Right hindlimb (tissue), 1 donor: Measurements from ENCODE around the gene CMTM1.
"Not testable (repeated sequence)": the region's sequence is repeated elsewhere in the genome, so short reads cannot be mapped to it uniquely, and the experiment has no call there.

Source experiments
- DNase-seq: peaks from one replicate; pipeline ENCODE4 v3.0.0-alpha.2; 2018

CMTM1 gene

GRCh38 chr16:66563574-66564334 lies 2.5 kb upstream of the CMTM1 start:
- no peak for DNase-seq

GRCh38 chr16:66567270-66567669 lies 1.0 kb downstream of the CMTM1 start:
- DNase-seq = not testable (repeated sequence)

GRCh38 chr16:66568355-66568754 lies 2.1 kb downstream of the CMTM1 start:
- no peak for DNase-seq

- no peak for DNase-seq
These were observed 2.9 kb downstream of the CMTM1 start for GRCh38 chr16:66569131-66569530.

DNA sequence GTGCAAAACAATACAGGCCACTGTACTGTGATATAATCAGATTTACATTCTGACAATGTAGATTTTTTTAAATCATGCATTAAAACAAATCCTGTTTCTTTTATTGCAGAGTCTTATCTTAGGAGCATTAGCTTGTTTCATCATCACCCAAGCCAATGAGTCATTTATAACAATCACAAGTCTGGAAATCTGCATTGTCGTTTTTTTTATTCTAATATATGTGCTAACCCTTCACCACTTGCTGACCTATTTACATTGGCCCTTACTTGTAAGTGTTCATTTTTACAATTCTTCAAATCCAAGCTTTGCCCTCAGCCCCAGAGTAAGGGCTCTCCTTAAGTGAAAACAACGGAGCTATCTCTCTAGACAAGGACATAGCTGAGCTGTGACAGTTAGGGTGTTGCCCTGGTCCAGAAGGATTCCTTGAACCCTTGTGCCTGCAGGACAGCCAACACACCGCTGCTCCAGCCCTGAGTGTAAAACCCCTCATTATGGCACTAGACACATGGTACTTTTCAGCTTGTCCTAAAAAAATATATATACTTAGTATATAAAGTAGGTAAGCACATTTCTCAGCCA lies 3.7 kb downstream of the CMTM1 start:
- DNase-seq = no peak

DNA sequence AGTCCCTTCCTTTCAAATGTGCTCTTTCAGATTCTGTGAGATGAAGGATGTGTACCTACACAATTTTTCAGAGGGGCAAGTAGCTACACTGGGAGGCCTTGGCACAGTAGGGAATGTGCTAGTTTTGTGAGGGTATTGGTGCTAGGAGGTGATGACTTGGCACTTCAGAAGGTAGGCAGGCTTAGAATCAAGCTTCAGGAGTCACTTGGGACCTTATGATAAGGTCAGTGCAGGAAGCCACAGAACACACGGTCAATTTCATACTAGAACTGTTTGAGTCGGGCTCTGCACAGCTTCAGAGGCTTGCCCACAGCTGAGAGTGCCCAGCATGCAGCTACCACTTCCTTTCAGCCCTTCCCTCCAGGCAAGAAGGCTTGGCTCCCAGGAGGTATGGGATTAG lies 6.1 kb downstream of the CMTM1 start:
- DNase-seq = no peak

DNA sequence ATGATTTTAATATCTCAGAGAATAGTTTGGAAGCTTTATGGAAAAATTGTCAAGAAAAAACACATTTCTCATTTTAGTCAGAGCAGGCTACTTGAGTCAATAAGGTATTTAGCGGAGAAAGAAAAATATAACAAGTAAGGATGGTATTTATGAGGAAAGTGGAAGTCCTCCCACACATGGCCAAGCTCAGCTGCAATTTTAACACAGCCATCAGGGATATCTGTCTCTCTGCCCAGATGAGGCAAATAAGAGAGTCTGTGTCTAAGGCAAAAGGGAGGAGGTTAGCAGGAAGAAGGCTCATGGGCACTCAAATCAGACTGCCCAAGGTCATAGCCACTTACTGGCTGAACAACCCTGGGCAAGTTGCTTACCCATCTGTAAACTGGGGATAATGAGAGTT lies 7.8 kb downstream of the CMTM1 start:
- DNase-seq = no peak

DNA sequence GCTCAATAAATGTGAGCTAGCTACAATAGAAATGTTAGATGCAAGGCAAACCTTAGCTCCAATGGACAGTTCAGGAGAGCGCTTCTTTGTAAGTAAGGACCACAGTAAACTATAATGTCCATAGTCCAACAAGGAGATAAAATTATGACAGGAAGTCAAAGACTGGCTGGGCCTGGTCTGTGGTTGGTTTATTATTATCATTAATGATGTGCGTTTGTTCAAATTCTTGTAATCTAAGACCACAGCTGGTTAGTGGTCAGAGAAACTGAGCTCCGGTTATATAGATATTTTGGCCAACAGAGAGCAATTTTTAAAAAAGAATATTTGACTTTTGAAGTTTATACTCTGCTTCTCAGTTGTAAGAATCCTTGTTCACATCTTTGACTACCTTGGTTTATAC lies 8.3 kb downstream of the CMTM1 start:
- no peak for DNase-seq

DNA sequence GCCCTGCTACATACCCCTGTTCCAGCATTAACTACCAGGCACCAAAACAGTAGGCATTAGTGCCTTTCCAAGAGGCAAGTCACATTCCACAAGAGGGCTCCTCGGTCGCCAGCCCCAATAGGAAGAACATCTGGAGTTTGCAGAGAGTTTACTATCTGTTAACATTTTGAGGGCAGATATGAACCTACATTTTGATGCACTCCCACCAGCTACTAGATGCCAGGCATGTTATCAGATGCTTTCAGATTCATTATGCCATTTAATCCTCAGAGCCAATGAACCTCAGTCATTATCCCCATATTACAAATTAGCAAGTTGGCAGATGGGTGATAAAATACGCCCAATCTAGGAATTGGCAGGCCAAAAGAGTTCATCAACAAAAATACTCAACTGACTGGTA lies 8.8 kb downstream of the CMTM1 start:
- no peak for DNase-seq

DNA sequence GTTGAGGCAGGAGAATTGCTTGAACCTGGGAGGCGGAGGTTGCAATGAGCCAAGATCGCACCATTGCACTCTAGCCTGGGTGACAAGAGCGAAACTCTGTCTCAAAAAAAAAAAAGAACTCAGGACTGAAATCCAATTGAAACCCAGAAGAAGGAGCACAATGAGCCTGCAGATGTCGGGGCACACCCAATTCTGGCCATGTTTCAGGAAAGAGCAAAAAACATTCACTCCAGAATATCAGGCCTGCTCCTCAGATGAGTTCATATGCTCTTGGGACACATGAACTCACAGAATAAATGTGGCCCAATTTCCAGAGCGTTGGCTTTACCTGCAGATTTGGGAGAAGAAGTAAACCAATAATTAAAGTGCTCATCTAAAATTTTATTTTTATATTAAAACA lies 10.1 kb downstream of the CMTM1 start:
- DNase-seq = no peak

DNA sequence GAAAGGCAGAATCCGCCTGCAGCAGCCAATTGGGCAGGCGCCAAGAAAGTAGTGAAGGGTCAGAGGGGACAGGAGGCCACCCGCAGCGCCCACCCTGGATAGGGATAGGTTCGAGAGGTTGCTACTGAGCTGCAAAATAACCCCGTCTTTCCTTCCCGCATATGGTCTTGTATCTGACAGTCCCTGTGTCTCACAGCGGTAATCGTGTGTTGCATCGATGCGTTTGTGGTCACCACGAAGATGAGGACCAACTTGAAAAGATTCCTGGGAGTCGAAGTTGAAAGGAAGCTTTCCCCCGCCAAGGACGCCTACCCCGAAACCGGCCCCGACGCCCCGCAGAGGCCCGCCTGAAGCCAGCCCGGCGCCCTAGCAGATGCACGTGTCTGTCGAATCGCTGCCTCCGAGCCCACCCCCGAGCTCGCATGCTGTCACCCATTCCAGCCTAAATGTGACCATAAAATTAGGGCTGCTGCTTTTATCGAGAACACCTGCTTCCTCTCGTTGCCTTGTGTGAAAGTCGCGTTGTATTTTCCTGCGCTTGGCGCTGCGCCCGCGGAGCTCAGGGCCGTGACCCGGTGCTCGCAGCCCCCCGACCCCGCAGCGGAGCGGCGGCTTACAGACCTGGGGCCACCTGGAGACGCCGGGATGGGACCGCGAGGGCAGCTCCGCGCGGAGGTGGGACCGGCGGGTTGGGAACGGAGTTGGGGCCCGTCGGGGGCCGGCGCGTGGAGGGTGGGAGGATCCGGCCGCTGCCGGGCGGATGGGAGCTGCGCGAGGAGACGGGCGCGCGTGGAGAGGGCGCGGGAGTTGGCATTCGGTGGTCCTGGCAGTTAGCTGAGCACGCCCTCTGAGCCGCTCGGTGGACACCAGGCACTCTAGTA lies 12.7 kb downstream of the CMTM1 start, which contains the start of gene CMTM2:
CMTM2 (plus strand) TSS at position 813 of the 881 bp plus-strand sequence. CDS start 145 bp downstream, outside the sequence.
- DNase-seq = peak; percentile 64

DNA sequence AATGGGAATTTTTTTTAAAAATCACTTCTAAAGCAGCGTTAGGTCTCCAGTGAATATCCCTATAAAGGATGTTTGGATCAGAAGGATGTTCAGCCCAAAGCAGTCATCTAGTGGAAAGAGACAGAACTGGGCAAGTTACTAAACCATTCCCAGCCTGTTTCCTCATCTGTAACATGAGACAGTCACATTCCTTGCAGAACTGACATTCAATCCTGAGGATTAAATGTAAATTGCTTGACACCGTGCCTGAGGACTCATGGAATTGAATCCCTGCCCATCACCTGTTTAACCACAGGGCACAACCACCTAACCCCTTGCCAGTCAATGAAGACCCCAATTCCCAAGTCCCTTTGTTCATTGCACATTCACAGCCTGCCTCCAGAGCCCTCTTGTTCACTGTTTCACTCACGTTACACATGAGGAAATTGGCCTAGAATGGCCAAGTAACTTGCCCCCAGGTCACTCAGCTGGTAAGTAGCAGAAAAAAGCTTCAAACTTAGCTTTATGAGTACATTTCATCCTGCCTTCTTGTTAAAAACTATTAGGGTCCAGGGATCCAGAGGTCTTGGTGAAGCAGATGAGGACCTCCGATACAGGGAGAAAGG lies 14.5 kb downstream of the CMTM1 start:
- DNase-seq = peak; percentile 45

DNA sequence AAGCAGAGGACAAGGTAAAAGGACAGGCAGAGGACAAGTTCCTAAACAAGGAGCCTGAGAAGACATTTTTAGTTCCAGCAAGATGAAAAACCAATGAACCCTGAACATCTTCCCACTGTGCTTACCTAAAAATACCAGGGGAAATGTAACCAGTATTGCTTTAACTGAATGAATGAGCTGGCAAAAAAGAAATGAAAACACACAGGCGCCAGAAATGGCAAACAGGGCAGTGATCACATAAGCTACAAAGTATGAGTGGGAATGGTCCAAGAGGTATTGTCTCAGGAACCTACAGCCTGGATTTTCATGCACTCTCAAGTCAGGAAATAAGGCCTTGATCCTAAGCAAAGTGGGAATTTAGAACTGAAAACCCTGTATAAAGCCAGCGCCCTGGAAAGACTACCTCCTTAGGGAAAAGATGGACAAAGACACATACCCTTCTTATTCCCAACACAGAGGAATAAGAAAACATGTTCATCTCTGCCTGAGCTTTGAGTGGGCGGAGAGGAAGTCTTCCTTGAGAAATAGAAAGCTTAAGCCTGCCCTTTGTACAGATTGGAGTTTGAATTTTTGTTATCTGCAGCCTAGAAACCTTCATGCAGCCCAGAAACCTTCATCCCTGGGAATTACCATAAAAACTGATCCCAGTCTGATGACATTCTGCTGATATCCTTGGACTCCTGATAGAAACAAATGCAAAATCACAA lies 15.2 kb downstream of the CMTM1 start:
- DNase-seq = no peak

DNA sequence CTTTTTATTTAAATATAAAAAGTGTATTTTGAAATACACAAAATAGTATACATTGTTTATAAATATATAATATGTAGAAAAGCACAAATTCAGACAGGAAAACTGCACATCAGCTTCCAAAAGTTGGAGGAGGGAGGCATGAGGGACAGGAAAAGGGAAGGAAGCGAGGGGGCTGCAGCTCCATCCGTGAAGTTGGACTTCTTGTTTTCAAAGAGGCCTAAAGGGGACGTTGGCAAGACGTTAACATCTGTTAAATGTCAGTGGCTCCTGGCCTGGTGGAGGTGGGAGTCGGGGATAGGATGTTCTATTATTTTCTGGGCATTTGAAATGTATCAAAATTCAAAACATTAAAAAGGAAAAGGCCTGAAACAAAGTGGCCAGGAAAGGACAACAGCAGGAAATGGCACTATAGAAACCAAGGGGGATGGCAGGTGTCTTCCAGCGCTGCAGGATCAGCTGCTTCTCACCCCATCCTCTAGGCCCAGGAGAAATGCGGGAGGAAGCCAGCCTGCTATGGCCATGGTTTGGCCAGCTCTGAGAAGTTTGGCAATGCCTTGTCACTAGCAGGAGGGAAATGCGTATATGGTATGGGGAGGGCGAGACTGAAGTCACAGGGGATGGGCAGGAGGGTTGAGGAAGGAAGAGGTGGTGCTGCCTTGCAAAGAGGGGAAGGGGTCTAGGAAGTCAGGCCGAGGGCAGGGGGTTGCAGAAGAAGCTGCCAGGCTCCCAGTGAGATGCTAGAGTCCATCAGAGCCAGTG lies 19.4 kb downstream of the CMTM1 start:
- DNase-seq = no peak

GRCh38 chr16:66587881-66588600 lies 21.8 kb downstream of the CMTM1 start:
- DNase-seq = no peak

GRCh38 chr16:66588981-66589713 lies 22.9 kb downstream of the CMTM1 start:
- no peak for DNase-seq

DNA sequence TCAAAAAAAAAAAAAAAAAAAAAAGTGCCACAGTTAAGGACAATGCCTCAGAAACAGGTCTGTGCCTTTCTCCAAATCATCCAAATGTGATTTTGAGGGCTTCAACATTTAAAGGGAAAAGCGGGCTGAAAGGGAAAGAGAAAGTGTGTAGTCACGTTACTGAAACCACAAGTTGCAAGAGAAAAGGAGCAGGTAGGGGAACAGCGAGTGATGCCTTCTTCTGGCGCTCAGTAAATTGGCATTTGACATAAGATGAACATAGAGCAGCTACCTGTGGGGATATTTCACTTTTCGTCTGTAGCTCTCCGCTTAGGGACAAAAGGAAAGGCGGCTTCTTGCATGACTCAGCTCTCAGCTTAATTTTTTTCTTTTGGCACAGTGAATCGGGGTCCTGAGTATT lies 24.1 kb downstream of the CMTM1 start:
- no peak for DNase-seq

- no peak for DNase-seq
These were observed 24.8 kb downstream of the CMTM1 start for GRCh38 chr16:66591018-66591417.

- DNase-seq = no peak
These were observed 26.0 kb downstream of the CMTM1 start for GRCh38 chr16:66592241-66592640.

- DNase-seq = no peak
These were observed 26.6 kb downstream of the CMTM1 start for GRCh38 chr16:66592814-66593213.
